ENCODE results near the gene CNTD1.
"Not testable (repeated sequence)": the region's sequence is repeated elsewhere in the genome, so short reads cannot be mapped to it uniquely, and the experiment has no call there.

The CNTD1 gene

GRCh38 chr17:42848093-42848492 is 49.4 kb downstream of the CNTD1 start:
- no peak for DNase-seq

- no peak for DNase-seq
These were observed 50.4 kb downstream of the CNTD1 start for GRCh38 chr17:42849031-42849430.

GRCh38 chr17:42849451-42850181 is 51.0 kb downstream of the CNTD1 start:
- DNase-seq, result no peak

- DNase-seq, result no peak
These were observed 52.3 kb downstream of the CNTD1 start, which contains the start of gene AOC3 for GRCh38 chr17:42850954-42851353. Gene AOC3 (plus strand): TSS chr17:42851199. CDS start chr17:42851344, 145 bp downstream.

GRCh38 chr17:42851371-42852240 is 52.9 kb downstream of the CNTD1 start:
- DNase-seq, result not testable (repeated sequence)

- DNase-seq, result no peak
These were observed 53.7 kb downstream of the CNTD1 start for GRCh38 chr17:42852351-42852750.

GRCh38 chr17:42853004-42853403 is 54.3 kb downstream of the CNTD1 start:
- no peak for DNase-seq

- DNase-seq, result no peak
These were observed 54.9 kb downstream of the CNTD1 start for GRCh38 chr17:42853597-42853967.

GRCh38 chr17:42853968-42854790 is 55.5 kb downstream of the CNTD1 start:
- no peak for DNase-seq

- DNase-seq, result no peak
These were observed 56.5 kb downstream of the CNTD1 start for GRCh38 chr17:42855048-42855596.

GRCh38 chr17:42856093-42856492 is 57.4 kb downstream of the CNTD1 start:
- DNase-seq, result not testable (repeated sequence)

GRCh38 chr17:42856516-42856915 is 57.9 kb downstream of the CNTD1 start:
- DNase-seq, result not testable (repeated sequence)

GRCh38 chr17:42857389-42857788 is 58.7 kb downstream of the CNTD1 start:
- DNase-seq, result no peak
